Activated CD4-positive, CD25-positive, alpha-beta regulatory T cell treated with anti-CD3 and anti-CD28 coated beads, Interleukin-2, amount 50 U/mL, for 16 hours (primary cell): Measurements from ENCODE around the gene PLEKHA5.

Source experiments
- DNase-seq: peaks from one replicate; pipeline ENCODE4 v3.0.0-alpha.2; 2020; ENCODE audit warnings: low read depth, low spot score

Gene PLEKHA5

DNA sequence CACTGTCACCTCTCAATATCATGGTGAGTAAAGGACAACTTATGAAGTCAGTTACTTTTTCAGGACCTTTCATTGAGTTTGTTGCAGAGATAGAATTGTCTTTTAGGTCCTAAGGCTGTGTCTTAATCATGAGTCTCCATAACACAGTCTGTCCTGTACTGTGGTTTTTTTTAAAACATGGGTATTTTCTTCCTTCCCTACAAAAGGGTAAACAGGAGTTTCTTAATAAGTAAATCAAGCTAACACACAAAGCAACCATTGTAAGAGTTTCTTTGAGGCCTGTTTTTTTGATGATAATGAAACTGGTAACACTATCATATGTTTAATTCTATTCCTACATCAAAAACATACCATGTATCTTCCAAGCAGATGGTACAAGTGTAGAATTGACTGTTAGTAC, 101.4 kb downstream of the PLEKHA5 start:
- DNase-seq: no peak

DNA sequence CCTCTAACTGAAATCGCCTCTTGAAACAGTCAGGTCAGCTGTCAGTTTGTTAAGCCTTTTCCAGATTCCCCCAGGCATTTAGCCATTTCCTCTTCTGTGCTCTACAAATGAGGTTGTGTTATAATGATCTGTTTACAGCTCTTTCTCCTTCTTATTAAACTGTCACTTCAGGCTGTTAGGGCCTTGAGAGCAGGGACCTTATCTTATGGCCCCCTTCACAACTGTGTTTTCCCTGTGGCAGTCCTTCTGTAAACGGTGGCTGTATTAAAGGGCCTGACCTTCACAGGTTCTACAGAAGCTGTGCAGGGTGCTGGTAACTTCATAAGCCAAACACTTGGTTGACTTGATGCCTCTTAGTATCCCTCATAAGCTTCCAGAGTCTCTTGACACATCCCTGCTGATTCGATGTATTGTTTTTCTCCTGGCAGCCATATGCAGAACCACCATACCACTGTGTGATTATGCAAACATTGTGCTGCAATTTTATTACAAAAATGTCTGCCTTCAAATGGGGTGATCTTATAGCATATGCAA, 104.7 kb downstream of the PLEKHA5 start:
- no peak for DNase-seq

- DNase-seq: no peak
These were observed 105.7 kb downstream of the PLEKHA5 start for GRCh38 chr12:19234981-19235871.

GRCh38 chr12:19236656-19237055, 107.1 kb downstream of the PLEKHA5 start:
- no peak for DNase-seq

- no peak for DNase-seq
These were observed 109.0 kb downstream of the PLEKHA5 start for GRCh38 chr12:19238540-19238939.

DNA sequence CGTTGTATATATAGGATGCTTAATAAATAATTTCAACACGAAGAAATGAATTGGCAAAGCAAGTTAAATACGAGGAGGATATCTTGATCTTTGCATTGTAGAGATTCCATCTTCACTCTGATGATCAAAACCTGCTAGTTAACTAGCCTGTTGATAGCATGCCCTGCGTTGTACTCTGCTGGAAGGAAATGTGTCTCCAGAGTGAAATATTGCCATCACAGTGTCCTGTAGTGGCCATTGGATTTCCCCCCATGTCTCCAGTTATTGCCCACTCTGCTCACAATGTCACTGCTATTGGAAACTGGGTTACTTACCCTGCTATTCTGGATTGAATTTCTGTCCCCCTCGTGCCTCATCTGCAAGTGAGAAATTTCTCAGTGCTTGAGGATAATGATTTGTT, 109.6 kb downstream of the PLEKHA5 start:
- DNase-seq: no peak

GRCh38 chr12:19239616-19240234, 110.2 kb downstream of the PLEKHA5 start:
- DNase-seq: no peak

DNA sequence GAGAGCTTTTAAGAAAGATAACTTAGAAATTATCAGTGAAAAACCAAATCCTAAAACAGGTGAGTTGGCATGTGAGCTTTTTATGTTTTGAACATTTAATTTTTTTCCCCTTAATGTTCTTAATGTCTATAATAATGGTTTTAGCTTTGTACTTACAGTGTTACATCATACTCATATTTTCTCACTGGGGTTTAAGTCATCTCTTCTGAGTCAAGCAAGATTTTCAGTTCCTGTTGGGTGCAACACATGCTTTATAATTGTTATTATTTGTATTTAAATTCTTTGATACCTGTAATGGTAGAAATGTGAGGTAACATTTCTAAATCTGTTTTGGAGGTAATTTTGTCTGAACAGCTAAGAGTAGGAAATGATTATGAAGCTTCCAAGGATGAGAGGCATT, 113.0 kb downstream of the PLEKHA5 start:
- DNase-seq: no peak

- DNase-seq: no peak
These were observed 114.0 kb downstream of the PLEKHA5 start for GRCh38 chr12:19243551-19243950.

GRCh38 chr12:19244312-19244711, 114.8 kb downstream of the PLEKHA5 start:
- DNase-seq: no peak

DNA sequence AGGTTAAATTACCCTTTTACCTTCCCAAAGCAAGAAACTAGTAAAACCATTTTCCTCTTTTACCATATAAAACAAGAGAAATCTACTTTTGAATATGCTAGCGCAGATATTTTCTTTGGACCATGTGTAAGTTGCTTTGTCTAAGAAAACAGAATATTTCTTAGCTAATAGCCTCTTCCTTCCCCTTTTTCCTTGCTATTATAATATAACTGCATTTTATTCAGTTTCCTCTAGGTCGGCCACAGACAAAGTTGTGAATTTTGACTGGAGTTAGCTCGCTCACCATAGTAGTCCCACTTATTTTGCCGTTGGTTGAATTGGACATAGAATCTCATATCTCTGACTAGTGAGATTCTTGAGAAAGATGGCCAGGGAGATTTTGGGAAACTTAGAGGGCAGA, 115.6 kb downstream of the PLEKHA5 start:
- DNase-seq: no peak

DNA sequence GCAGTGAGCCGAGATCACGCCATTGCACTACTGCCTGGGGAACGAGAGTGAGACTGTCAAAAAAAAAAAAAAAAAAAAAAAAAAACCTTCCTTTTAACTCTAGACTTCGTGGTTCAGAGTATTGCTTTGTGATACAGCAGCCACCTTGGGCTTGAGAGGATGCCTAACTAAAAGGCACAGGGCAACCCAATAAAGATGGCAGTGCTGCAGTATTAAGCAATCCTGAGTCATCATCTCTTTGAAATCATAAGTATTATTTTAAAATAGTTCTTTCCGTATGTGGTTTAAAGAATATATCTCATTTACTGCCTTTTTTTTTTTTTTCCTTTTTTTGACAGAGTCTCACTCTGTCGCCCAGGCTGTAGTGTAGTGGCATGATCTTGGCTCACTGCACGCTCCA, 116.1 kb downstream of the PLEKHA5 start:
- no peak for DNase-seq

GRCh38 chr12:19246933-19247332, 117.4 kb downstream of the PLEKHA5 start:
- no peak for DNase-seq

DNA sequence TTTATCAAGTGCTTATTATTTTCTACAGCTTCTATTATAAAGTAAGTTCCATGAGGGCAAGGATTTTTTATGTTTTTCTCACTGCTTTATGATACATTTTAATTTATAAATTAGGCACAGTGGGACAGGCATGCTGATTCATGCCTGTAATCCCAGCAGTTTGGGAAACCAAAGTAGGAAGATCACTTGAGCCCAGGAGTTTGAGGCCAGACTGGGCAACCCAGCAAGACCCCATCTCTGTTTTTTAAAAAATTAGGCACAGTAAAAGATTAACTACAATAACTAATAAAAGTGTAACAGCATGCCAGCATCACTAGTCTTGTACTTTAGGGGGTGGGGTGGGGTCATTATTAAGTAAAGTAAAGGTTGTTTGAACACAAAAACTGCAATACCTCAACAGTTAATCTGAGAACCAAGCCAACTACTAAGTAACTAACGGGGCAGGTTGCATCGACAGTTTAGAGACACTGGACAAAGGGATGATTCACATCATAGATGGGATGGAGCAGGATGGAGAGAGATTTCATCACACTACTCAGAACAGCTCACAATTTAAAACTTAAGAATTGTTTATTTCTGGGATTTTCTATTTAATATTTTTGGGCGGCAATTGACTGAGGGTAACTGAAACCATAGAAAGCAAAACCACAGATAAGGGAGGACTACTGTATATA, 119.5 kb downstream of the PLEKHA5 start:
- DNase-seq: no peak

- no peak for DNase-seq
These were observed 122.1 kb downstream of the PLEKHA5 start for GRCh38 chr12:19251481-19252132.

- no peak for DNase-seq
These were observed 130.6 kb downstream of the PLEKHA5 start for GRCh38 chr12:19260135-19260534.

GRCh38 chr12:19261773-19262172, 132.2 kb downstream of the PLEKHA5 start:
- DNase-seq: no peak

DNA sequence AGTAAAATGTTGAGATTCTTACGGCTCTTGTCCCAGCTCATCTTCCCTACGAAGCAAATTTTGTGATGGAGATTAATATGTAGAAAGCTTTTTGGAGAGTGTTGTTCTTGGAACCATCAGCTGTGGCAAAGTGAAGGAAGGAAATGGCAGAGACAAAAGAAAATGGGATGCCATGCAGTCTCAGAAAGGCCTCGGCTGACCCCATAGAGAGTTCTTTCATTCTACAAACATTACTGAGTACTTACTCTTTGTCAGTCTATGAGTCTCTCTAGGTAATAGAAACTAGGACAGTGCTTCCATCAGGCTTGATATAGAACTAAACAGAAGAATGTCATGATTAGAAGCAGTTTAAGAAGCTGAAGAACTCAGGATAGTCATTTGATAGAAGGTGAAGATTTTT, 134.1 kb downstream of the PLEKHA5 start:
- DNase-seq: no peak

- DNase-seq: no peak
These were observed 144.2 kb downstream of the PLEKHA5 start for GRCh38 chr12:19273482-19274330.

GRCh38 chr12:19276767-19277166, 147.2 kb downstream of the PLEKHA5 start:
- DNase-seq: no peak

DNA sequence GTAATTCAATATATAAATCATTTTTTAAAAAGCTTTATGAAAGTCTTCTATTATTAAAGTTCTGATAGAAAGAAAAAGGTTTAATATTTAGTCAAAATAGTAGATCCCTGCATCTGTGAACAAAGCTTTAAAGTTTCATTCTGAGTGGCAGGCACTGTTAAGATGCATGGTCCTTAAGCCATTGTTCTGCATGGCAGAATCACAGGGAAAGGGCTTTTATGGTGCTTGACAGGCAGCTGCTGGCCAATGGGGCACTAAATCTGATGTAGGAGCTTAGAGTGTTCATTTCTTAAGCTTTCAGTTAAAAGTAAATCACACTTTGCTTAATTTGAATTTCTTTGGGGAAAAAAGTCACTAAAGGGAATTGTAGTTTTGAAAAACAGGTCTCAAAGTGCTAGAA, 148.2 kb downstream of the PLEKHA5 start:
- no peak for DNase-seq
